ENCODE measurements around the gene KAZN.

Gene KAZN

DNA sequence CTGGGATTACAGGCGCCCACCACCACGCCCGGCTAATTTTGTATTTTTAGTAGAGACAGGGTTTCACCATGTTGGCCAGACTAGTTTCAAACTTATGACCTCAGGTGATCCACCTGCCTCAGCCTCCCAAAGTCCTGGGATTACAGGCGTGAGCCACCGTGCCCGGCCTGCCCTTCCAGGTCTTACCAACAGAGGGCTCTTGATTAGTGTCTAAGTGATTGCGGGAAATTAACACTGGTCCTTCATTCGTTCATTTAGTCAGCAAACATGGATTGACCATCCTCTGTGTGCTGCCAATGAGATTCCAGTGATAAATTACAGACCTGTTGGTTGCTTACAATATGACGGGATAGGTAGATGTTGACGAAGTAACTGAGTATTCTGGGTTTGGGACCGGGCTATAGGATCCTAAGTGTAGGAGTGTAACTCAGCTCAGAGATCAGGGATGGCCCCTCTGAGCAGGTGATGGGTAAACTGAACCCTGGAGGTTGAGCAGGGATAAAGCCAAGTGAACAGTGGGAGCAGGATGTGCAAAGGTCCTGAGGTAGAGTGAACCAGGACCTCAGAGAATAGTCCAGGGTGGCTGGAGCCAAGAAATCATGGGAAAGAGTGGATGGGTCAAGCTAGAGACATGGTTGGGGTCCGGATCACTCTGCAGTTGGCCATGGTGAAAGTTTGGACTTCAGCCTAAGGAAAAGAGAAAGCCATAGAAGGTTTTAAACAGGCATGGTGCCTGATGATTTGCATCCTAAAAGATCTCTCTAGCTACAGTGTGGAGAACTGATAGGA, 171.2 kb downstream of the KAZN start:
- no peak for DNase-seq (ENCODE audit: low spot score)

GRCh38 chr1:14773396-14774025, 175.0 kb downstream of the KAZN start:
- no peak for DNase-seq (ENCODE audit: low spot score)

DNA sequence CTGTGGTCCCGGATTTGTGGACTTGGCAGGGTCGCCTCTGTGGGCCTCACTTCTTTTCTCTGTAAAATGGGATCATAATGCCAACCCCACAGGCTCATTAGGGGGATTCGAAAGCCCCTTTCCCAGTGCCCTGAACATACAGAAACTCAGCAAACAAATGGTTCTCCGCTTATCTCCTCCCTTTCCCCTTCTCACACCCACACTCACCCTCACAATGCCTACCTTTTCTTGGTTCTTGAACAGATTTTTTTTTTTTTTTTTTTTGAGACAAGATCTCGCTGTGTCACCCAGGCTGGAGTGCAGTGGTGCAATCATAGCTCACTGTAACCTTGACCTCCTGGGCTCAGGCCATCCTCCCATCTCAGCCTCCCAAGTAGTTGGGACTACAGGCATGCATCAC, 175.7 kb downstream of the KAZN start:
- DNase-seq (ENCODE audit: low spot score), result no peak

DNA sequence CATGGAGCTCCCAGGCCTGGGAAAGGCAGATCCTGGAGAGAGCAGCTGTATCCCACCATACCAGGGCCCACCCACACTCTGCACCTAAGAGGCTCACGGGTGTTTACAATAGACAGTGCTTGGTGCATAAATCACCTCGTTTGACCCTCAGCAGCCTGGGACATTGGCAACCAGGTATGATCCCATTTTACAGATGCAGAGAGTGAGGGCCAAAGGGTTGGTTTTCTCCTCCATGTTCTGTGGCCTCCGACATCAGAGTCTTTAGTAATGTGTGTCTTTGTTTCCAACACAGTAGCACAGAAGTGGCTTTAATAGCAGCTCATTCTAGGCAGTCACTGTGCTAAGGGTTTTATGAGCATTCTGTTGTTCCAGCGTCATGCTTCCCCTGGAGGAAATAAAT, 176.5 kb downstream of the KAZN start:
- no peak for DNase-seq (ENCODE audit: low spot score)

DNA sequence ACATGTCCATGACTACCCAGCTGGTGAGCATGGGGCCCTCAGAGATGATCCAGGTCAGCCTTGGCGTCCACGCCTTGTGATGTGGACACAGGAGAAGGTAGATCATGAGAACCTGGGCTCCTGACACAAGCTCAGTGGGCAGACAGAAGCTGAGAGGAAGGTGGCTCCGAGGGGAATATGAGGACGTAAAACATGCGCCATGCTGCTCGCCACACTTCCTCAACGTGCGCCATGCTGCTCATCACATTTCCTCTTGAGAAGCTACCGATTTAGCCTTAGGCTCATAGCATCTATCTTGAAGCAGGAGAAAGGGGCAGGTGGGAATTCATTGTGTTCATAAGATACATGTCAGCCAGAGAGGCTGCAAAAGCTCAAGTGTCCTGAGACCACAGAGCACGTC, 176.9 kb downstream of the KAZN start:
- DNase-seq (ENCODE audit: low spot score), result no peak

GRCh38 chr1:14777516-14778506, 179.3 kb downstream of the KAZN start:
- no peak for DNase-seq (ENCODE audit: low spot score)

DNA sequence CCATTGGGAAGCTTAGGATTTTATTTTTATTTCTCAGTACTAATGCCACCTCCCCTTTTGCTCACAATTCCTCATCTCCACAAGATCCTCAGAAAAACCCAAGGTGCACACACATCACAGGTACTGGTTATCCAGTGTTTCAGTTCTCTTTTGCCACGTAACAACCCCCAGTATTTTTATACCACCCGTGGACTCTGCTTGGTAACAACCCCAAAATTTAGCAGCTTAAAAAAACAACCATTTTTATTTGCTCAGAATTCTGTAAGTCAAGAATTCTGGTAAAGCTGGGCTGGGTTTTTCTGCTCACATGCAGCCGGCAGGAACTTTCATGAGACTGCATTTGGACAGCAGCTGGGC, 180.0 kb downstream of the KAZN start:
- no peak for DNase-seq (ENCODE audit: low spot score)

- peak; percentile 74 for DNase-seq (ENCODE audit: low spot score)
These were observed 180.7 kb downstream of the KAZN start for GRCh38 chr1:14778898-14779865.

DNA sequence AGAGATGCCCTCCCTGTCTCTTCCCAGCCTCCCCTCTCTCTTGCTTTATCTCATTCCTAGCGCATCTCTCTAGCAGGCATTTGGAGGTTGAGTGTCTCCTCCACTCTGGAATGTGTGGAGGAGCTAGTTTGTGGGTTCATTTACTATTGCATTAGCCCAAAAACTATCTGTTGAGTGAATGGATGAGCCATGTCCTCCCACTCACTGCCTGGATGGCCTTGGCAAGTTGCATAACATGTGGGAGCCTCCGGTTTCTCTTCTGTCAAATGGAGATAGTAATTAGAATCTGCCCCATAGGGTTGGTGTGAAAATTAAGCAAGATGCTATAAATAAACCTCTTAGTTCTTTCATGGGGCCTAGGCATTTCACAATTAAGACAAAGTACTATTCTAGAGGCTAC, 181.8 kb downstream of the KAZN start:
- DNase-seq (ENCODE audit: low spot score), result no peak

- DNase-seq (ENCODE audit: low spot score), result no peak
These were observed 183.3 kb downstream of the KAZN start for GRCh38 chr1:14781811-14782210.

DNA sequence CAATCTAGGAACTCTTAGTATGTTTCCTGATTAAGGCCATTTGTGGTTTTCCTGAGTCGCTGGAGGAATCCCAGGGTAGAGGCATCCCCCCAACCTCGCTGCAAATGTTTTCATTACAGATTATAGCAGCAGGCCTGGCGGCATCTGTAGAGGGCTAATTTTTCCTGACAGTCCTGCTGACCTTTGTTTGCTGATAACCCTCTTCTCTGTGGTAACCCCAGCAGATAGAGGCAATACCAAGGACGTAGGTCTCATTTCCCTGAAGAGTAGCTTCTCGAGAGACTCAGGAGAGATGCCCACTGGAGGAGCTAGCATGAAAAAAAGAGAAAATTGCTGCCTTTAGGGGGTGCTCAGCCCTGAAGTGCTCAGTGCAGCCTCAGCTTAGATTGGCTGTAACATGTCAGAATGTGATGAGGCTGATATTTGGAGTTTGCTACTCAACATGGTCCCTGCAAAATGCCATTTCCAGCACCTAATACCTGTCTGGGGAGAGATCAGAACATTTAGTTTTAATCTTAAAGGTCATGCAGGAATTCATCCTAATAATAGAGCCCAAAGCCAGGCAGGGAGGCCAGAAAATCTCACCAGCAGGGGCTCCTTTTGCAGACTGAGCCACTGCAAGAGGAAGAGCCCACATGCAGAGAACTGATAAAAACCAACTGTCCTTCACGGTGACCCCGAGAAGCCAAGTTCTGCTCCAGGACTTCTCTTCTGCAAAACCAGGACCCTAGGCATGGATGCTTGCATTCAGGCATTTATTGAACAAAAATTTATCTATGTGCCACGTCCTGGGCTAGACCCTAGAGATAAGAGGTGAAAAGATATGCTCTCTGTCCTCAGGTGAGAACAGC, 184.5 kb downstream of the KAZN start:
- DNase-seq (ENCODE audit: low spot score), result no peak

- DNase-seq (ENCODE audit: low spot score), result no peak
These were observed 185.1 kb downstream of the KAZN start for GRCh38 chr1:14783592-14783886.

DNA sequence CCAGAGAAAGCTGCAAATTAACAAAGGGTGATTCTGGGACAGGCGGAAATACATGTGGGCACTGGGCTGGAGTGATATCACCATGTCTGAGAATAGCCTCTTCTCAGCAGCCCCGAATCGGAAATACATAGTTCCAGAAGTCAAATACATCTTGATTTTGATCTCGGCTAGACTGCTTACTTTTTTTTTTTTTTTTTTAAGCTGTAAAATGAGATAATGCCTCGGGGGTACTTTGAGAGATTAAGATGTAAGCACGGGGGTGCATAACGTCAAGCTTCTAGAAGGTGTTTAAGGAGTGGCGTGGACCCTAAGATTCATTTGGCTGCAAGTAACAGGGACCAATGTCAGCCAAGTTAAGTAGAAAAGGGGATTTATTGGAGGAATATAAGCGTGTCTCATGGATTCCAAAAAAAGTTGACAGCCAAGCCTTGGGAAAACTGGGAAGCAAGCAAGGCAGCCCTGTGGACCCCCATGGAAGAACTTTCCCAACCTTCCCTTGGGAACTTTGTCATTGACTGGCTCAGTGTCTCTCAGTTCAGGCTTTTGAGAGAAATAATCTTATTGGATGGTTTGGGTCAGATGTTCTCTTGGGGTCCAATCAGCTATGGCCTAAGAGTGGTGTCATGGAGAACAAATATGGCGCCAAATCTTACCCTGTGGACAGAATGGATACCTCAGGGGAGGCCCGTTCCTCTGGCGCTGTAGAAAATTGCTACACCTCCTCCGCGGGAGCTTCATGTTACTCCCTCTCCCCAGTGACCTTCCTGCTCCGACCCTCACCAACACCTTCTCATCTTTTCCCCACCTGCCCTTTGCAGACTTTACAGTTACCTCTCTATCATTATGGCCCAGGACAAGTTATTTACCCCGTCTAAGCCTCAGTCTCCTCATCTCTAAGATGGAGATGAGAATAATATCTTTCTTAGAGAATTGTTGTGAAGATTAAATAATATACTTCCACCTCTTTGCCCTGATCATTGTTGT, 186.6 kb downstream of the KAZN start:
- no peak for DNase-seq (ENCODE audit: low spot score)

DNA sequence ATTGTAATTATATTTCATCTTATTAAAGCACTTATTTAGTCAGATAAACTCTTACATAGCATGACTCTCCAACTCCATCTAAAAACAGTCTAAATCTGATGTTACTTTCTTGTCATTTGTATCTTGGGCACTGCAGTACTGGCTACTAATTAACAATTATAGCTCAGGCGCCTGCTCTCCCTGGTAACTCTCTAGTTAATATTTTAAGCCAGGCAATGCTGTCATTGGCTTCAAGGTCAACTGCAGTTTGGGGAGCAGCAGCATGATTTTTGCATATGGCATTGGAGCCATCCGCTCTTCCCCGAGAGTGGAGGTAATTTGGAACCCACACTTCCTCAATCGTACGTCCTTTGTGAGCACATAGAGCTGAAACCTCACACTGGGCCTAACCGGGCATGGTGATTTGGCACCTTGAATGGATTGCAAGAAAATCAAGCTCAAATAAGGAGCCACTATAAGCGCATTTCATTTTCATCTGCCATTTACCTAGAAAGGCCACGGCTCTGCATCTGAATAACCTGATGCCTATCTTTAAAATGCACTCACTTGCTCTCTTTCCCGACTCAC, 187.7 kb downstream of the KAZN start:
- no peak for DNase-seq (ENCODE audit: low spot score)

- no peak for DNase-seq (ENCODE audit: low spot score)
These were observed 188.2 kb downstream of the KAZN start for GRCh38 chr1:14786681-14787080.

DNA sequence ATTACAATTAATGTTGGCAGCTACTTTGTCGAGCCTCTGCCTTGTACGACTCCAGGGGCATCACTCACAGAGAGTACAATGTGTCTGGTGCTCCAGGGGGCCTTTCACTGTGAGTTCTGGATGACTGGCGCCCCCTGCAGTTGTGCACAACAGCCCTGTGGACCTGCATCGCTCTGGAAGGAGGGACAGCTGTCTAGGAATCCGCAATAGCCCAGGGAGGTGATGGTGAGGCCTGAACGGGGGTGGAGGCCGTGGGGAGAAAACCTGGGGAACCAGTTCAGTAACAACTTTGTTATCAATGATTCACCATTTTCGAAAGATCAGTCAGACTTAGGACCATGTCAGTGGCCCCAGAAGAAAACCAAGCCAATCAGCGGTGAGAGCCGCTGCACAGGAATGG, 189.1 kb downstream of the KAZN start:
- no peak for DNase-seq (ENCODE audit: low spot score)

DNA sequence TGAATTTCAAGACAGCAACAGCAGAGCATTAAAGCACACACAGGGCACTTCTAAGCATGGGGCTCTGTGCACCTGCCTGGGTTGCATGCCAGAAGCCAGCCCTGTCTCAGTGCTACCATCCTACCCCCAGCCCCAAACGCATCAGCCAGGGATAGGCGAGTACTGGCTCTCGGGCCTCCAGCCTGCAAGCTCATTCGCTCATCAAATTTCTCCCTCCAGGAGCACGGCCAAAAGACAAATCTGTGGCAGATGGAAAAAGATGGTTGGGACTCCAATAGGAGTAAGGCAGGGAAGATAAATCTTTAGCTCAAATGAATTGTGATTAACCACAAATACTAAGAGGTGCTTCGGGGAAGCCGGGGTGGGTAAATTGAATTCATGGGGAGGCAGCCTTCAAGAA, 189.6 kb downstream of the KAZN start:
- DNase-seq (ENCODE audit: low spot score), result no peak

DNA sequence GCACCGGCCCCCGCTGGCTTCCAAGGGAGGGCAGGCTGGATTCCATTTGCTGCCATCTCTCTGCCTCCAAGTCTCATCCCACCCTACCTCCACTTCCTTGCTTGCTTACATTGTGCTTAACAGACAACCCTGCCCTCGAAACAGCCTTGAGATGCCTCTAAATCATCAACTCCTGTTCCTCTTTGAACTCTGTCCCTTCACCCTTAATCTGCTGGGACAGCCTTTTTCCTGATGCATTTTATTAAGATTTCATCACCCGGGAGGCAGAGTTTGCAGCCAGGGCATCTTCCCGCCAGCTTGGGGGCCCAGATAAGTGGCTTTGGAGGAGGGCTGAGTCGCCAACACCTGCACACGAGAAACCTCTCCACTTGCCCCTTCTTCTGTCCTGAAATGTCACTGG, 192.5 kb downstream of the KAZN start:
- no peak for DNase-seq (ENCODE audit: low spot score)

- no peak for DNase-seq (ENCODE audit: low spot score)
These were observed 193.2 kb downstream of the KAZN start for GRCh38 chr1:14791654-14792053.
